Mucosa of stomach (tissue), 1 donor: ENCODE measurements around the gene SLC25A14.
A peak's percentile ranks its signal among the peaks of the same experiment; 100 is the strongest.
"Not testable (repeated sequence)": the region's sequence is repeated elsewhere in the genome, so short reads cannot be mapped to it uniquely, and the experiment has no call there.

Experiments used
- H3K27me3 ChIP-seq: one replicate; pipeline ENCODE4 v1.7.0; 2013; ENCODE audit warnings: mild to moderate bottlenecking, low read length; ENCODE audit not compliant: control insufficient read depth, insufficient read depth
- H3K36me3 ChIP-seq: one replicate; pipeline ENCODE4 v1.7.0; 2013; ENCODE audit warnings: low read length; ENCODE audit not compliant: control insufficient read depth, insufficient read depth
- H3K4me1 ChIP-seq: one replicate; pipeline ENCODE4 v1.7.0; 2013; ENCODE audit warnings: mild to moderate bottlenecking, low read length; ENCODE audit not compliant: control insufficient read depth, insufficient read depth
- H3K4me3 ChIP-seq: one replicate; pipeline ENCODE4 v1.7.0; 2013; ENCODE audit warnings: low read length
- H3K9ac ChIP-seq: one replicate; pipeline ENCODE4 v1.7.0; 2013; ENCODE audit warnings: mild to moderate bottlenecking, low read length, moderate library complexity
- H3K9me3 ChIP-seq: one replicate; pipeline ENCODE4 v1.7.0; 2013; ENCODE audit warnings: mild to moderate bottlenecking, low read length, moderate library complexity; ENCODE audit not compliant: control insufficient read depth
- donor health status: Pancreatic carcinoma.

SLC25A14 gene, protein sequence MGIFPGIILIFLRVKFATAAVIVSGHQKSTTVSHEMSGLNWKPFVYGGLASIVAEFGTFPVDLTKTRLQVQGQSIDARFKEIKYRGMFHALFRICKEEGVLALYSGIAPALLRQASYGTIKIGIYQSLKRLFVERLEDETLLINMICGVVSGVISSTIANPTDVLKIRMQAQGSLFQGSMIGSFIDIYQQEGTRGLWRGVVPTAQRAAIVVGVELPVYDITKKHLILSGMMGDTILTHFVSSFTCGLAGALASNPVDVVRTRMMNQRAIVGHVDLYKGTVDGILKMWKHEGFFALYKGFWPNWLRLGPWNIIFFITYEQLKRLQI

DNA sequence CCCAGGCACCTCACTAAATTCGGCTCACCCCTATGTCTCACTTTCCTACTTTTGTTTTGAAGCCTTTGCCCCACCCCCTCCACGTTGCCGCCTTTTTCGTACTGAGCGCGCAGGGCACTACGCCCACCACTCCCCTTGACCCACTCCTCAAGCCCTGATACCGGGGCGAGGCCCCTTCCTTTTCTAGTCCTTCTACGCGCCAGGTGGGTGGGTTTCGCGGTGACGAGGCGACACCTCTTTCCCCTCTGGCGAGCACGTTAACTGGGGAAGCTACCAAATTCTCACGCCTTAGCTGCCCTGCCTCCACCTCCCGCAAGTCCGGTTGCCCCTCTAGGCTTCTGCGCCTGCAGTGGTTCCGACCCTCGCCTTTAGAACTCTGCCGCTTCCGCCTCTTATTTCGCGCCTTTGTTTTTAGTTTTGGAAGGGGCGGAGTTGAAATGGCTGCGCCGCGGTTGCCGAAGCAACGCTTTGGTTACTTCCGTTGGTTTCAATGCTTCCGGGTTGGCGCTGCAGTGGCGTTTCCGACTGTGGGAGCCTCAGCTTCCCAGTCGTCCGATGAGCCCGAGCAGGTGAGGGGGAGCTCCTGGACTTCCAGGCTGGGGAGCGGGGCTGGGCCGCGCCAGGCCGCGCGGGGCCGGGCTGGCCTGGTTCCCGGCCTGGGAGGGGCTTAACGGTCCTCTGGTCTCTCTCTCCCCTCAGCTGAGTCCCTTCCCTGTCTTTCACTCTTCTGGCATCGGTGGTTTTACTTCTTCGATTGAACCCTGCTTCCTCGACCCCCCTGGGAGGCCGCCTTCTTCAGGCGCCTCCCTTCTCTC, at the start of gene SLC25A14:
SLC25A14 (plus strand) TSS at position 512 of the 815 bp plus-strand sequence. CDS start 360 bp downstream, outside the sequence.
- Histone ChIP-seq H3K27me3 (no peaks in the 10 kb centered on the region), H3K9me3 (no peaks in the 10 kb centered on the region), H3K4me1 (no peaks in the 10 kb centered on the region), H3K4me3 (peak within 1 kb of the TSS; percentile 71), H3K36me3 (no peaks in the 10 kb centered on the region), H3K9ac (peak within 1 kb of the TSS; percentile 68)

DNA sequence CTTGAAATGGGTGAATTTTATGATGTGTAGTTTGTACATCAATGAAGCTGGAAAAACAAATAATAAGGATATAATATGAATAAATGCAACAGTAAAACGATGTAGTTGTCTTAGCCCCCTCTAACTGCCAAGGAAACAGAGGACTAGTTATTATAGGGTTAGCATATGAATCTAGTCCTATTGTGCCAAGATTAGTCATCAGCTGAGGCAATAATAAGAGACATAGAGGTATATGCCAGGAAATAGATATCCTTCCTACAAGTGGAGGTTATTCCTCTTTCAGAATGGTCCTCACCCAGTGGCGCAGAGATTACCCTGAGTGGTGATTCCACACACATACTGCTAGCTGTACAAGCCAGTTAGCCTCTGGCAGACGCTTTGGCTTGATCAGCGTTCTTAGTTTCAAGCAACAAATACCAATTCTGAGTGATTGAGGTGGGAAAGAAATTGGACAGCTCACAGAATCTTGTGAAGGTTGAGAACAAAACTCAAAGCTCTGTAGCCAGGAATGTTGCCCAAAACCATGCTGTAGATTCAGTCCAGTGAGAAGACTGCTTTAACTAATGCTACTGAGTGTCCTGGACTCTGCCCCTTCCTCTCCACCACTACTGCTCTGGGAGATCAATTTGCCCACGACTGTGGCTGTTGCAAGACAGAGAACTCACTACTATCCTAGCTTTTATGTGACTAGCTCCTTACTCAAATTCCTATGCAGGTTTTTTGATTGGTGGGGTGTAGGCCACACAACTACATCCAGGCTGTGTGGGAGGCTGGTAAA, 44.0 kb upstream of the SLC25A14 start:
- H3K4me3 ChIP-seq: no peak overlapping the region
- no peaks in the 10 kb centered on the region for H3K9me3 ChIP-seq
- H3K27me3 ChIP-seq: no peaks in the 10 kb centered on the region
- no peaks in the 10 kb centered on the region for H3K36me3 ChIP-seq
- no peak overlapping the region for H3K9ac ChIP-seq
- H3K4me1 ChIP-seq: no peaks in the 10 kb centered on the region

DNA sequence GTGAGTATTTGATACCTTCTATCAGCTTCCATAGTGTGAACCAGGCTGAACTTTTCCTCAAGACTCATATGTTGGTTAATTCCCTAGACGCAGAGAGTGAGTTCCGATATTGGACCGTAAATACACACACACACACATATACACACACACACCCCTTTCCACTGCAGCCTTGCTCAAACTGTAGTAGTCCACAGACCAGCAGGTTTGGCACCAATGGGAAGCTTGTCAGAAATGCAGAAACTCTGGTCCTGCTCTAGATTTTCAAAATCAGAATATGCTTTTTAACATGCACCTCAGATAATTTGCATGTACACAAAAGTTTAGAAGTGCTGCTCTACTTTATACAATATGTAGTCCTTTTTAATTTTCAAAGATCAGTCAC, 43.4 kb upstream of the SLC25A14 start:
- no peak overlapping the region for H3K4me3 ChIP-seq
- H3K9ac ChIP-seq: no peak overlapping the region
- no peaks in the 10 kb centered on the region for H3K9me3 ChIP-seq
- no peaks in the 10 kb centered on the region for H3K4me1 ChIP-seq
- H3K36me3 ChIP-seq: no peaks in the 10 kb centered on the region
- H3K27me3 ChIP-seq: no peaks in the 10 kb centered on the region

DNA sequence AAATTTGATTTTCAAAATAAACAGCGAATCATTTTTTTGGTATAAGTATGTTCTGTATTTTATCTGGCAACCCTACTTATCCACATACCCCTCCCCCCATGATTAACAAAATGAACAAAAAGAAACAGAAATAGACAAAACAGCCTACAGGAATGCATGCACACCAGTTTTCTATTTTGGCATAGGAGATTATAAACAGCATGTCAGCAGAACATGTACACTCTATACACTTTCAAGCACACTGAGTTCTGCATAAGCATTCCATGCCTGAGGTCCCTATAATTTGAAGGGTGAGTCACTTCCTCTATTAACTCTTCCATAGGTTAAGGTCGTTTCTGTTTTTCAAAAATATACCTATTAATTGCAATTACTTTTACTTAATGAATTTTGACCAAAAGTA, 43.0 kb upstream of the SLC25A14 start:
- Histone ChIP-seq H3K9ac (no peak overlapping the region), H3K27me3 (no peaks in the 10 kb centered on the region), H3K4me3 (no peak overlapping the region), H3K9me3 (no peaks in the 10 kb centered on the region), H3K4me1 (no peaks in the 10 kb centered on the region), H3K36me3 (no peaks in the 10 kb centered on the region)

DNA sequence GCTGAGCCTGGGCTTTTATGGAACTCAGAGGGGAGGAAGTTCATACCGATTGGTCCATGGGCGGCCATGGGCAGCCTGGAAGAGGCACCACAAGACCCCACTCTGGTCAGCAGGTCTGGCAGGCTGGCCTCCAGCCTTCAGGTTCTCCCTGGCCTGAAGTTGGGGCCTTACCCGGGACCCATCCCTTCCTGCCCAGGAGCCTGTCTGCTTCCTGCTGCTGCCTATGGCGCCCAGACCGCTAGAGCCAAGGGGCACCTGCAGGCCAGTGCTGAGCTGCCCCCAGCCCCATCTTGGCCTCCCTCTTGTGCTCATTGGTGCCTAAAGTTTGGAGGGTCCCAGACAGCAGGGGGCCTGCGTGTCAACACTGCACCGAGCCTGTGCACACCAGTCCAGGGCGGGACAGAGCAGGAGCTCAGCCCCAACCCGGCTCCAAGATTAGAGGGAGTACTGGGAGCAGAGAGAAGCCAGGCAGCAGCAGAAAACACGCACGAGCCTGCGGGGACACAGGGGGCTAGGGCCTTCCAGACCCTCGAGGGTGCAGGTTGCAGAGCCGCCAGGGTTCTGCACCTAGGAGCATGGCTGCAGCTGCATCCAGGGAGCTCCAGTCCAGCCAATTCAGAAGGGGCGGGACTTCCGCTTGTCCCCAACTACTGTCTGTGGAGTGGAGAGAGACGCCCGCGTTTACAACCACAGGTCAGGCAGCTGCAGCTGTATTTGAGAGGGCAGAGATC, 40.3 kb upstream of the SLC25A14 start:
- Histone ChIP-seq H3K27me3 (no peaks in the 10 kb centered on the region), H3K36me3 (no peaks in the 10 kb centered on the region), H3K9me3 (no peaks in the 10 kb centered on the region), H3K9ac (no peak overlapping the region), H3K4me1 (no peaks in the 10 kb centered on the region), H3K4me3 (no peak overlapping the region)

DNA sequence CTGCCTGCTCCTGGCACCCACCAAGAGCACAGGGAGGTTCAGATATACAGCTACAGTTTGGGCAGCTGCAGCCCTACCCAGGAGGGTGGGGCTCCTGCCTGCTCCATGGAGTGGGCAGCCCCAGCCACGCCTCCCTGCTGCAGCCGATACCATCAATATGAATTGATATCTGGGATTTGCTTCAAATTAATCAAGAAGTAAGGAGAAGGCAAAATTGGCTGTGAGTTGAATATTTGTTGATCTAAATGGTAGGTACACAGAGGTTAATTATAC, 39.8 kb upstream of the SLC25A14 start:
- H3K4me1 ChIP-seq: no peaks in the 10 kb centered on the region
- H3K27me3 ChIP-seq: no peaks in the 10 kb centered on the region
- no peak overlapping the region for H3K4me3 ChIP-seq
- no peak overlapping the region for H3K9ac ChIP-seq
- no peaks in the 10 kb centered on the region for H3K9me3 ChIP-seq
- H3K36me3 ChIP-seq: no peaks in the 10 kb centered on the region

DNA sequence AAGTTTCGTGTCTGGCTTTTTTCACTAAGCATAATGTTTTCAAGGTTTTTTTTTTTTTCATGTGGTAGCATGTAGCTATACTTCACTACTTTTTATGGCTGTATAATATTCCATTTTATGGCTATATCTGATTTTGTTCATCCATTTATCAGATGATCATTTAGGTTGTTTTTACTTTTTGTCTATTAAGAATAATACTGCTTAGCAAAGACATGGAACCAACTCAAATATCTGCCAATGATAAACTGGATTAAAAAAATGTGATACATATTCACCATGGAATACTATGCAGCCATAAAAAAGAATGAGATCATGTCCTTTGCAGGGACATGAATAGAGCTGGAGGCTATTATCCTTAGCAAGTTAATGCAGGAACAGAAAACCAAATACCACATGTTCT, 38.3 kb upstream of the SLC25A14 start:
- H3K4me1 ChIP-seq: no peaks in the 10 kb centered on the region
- H3K27me3 ChIP-seq: no peaks in the 10 kb centered on the region
- no peaks in the 10 kb centered on the region for H3K9me3 ChIP-seq
- H3K9ac ChIP-seq: no peak overlapping the region
- H3K4me3 ChIP-seq: no peak overlapping the region
- no peaks in the 10 kb centered on the region for H3K36me3 ChIP-seq

DNA sequence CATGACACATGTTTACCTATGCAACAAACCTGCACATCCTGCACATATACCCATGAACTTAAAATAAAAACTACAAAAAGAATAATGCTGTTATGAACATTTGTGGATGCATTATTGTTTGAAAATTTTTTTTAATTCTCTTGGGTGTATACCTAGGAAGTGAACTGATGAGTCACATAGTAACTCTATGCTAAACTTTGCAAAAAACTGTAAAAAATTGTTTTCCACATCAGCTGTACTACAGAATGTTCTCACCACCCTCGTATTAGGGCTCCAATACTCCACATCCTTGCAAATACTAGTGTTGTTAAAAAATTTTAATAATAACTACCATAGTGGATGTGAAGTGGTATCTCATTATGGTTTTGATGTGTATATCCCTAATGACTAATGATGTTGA, 37.7 kb upstream of the SLC25A14 start:
- H3K4me3 ChIP-seq: no peak overlapping the region
- no peaks in the 10 kb centered on the region for H3K4me1 ChIP-seq
- no peak overlapping the region for H3K9ac ChIP-seq
- no peaks in the 10 kb centered on the region for H3K36me3 ChIP-seq
- no peaks in the 10 kb centered on the region for H3K9me3 ChIP-seq
- no peaks in the 10 kb centered on the region for H3K27me3 ChIP-seq

DNA sequence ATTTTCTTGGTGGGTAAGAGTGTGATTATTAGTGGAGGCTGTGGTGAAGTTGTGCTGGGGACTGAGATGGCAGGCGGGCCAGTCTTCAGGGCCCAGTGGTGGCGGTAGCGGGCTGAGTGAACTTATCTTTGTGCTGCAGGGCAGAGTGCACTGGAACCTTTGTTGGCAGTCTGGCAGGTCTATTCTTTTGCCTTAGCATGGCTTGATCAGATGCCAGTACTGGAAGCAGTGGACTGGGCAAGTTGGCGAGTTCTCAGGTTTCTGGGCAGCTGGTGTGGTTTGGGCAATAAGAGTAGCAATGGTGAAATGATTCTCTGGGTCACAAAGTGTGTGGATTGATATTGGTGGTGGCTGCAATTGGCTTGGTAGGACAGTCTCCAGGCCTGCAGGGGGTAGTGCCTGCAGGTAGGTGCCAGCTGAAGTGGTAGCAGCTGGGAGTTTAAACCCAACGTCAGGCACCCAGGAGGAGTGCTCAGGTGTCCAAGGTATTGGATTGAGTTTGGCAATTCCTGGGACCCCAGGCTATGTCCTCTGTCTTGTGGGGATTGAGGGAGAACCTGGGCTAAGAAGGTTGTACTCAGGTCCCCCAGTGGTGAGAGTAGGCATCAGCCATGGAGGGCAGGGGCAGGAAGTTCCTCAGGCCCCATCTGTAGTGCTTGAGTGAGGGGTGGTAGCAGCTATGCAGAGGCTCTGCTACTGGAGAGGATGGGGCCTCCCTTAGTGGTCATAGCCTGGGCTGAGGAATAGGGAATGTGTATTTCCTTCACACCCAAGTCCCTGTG, 34.9 kb upstream of the SLC25A14 start:
- Histone ChIP-seq H3K9me3 (no peaks in the 10 kb centered on the region), H3K9ac (no peak overlapping the region), H3K4me3 (no peak overlapping the region), H3K27me3 (no peaks in the 10 kb centered on the region), H3K36me3 (no peaks in the 10 kb centered on the region), H3K4me1 (no peaks in the 10 kb centered on the region)

DNA sequence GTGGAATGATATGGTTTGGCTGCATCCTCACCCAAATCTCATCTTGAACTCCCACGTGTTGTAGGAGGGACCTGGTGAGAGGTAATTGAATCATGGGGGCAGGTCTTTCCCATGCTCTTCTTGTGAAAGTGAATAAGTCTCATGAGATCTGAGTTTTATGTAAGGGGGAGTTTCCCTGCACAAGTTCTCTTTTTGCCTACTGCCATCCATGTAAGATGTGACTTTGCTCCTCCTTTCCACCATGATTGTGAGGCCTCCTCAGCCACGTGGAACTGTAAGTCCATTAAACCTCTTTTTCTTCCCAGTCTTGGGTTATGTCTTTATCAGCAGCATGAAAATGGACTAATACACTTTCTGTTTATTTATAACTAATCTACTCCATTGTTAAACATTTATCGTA, 19.8 kb upstream of the SLC25A14 start:
- H3K4me3 ChIP-seq, H3K4me1 ChIP-seq, H3K9me3 ChIP-seq, H3K36me3 ChIP-seq, H3K9ac ChIP-seq, H3K27me3 ChIP-seq: not testable (repeated sequence)

DNA sequence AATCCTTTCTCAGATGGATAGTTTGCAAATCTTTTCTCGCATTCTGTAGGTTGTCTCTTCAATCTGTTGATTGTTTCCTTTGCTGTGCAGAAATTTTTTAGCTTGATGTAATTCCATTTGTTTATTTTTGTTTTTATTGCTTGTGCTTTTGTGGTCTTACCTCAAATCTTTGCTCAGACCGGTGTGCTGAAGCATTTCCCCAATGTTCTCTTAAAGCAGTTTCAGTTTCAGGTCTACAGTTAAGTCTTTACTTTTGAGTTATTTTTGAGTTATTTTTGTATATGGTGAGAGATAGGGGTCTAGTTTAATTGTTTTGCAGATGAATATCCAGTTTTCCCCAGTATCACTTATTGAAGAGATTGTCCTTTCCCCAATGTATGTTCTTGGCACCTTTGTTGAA, 18.2 kb upstream of the SLC25A14 start:
- Histone ChIP-seq H3K27me3 (no peaks in the 10 kb centered on the region), H3K4me1 (no peaks in the 10 kb centered on the region), H3K36me3 (no peaks in the 10 kb centered on the region), H3K9ac (no peak overlapping the region), H3K4me3 (no peak overlapping the region), H3K9me3 (no peaks in the 10 kb centered on the region)
